GM21526 (cell line): ENCODE measurements around the gene HOXB7.

ENCODE experiments used
- ATAC-seq: cut with Tn5 transposase; IDR thresholded peaks from one replicate; pipeline ENCODE4 v1.9.1; 2021; ENCODE audit warnings: moderate library complexity; ENCODE audit not compliant: unreplicated experiment, low FRiP score

The HOXB7 gene

GRCh38 chr17:48610282-48611211 is at the start of gene HOXB7:
TSS of gene HOXB7 (minus strand) at chr17:48611017. CDS start at chr17:48610918, 99 bp downstream.
- ATAC-seq = no peak

DNA sequence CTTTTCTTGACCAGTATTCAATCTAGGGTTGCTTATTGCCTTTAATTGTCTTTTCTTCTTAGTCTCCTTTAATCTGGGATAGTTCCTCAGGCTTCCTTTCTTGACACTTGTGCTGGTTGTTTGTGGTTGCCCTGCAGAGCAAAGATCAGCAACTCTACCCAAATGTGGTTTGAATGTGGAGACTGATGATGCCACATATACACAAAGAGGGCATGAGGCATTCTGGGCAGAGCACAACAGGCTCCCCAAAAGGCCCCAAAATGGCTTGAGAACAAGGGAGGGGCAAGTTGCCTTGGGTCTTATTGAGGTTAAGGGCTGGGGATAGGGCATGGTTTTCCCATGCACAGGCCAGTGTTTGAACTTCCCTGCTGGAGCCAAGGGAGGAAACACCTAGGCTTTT is 45.1 kb upstream of the HOXB7 start:
- no peak for ATAC-seq

DNA sequence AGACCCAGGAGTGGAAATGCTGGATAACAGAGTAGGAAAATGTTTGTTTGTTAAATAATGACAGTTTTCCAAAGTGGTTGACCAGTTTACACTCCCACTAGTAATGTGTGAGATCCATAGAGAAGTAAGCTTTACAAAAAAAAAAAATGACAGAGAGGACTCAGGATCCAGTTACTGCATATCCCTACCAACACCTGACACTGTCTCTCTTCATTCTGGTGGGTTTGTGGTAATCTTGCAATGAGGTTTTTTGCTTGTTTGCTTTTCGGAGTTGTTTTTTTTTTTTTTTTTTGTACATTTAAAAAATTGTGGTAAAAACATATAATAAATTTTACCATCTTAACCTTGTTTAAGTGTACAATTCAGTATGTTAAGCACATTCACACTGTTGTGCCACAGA is 38.9 kb upstream of the HOXB7 start:
- ATAC-seq = no peak

GRCh38 chr17:48647963-48648245 is 37.1 kb upstream of the HOXB7 start:
- ATAC-seq = no peak

- ATAC-seq = no peak
Measured at GRCh38 chr17:48647103-48647962, 36.5 kb upstream of the HOXB7 start.

DNA sequence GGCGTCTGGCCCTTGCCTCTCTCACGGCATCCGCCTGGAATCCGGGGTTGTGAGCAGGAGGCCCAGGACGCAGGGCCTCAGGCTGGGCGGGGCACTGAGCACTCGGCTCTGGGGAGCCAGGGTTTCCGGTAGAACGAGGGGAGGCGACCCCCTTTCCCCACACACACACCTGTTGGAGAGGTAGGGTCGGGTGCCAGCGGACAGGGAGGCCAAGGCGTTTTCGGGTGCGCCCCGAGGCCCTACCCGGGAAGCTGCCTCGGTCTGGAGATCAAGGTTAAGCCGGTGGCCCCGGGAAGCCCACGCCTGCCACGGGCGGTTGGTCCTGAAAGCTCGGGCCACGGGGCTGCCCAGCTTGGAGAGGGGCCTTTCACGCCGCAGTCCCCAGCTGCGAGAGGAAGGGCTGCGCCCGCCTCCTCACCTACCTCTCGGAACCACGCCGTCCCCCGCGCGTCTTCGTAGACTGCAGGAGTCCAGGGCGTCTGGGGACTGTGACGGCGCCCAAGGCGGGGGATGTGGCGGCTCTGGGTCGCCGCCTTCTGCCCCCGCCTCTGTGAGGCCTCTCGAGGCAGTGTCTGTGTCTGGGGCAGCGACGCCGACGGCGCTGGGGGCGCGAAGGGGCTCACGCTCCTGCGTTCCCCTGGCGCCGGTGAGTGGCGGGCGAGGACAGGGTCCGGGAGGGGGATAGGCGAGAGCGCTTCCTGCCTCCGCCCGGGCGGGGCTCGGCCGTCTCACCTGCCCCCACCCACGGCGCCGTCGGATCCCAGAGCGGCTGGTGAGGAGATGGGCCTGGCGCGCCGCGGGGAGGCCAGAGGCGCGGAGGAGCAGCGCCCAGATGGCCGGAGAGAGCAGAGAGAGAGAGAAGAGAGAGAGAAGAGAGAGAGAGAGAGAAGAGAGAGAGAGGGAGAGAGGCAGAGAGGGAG is 35.6 kb upstream of the HOXB7 start:
- no peak for ATAC-seq

- no peak for ATAC-seq
Measured at GRCh38 chr17:48645639-48646182, 34.9 kb upstream of the HOXB7 start.

GRCh38 chr17:48644910-48645557 is 34.2 kb upstream of the HOXB7 start:
- ATAC-seq = no peak

DNA sequence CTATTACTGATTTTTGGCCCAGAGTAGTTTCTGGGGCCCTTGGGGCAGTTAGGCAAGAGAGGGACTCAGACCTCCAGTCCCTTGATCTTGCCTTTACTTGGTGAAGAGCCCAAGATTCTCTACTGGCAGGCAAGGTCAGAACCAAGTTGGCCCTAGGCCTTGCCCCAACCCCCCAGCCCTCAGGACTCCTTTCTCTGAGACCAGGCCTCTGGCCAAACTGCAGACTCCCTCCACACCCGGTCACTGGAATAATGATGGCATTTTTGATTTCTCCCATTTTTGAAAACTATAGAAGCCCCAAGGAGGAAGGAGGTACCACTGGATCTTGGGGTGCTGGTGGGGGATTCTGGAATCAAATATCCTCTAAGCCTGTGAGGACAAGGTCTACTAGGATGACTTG is 33.3 kb upstream of the HOXB7 start:
- ATAC-seq = no peak

- no peak for ATAC-seq
Measured at GRCh38 chr17:48643697-48644012, 32.8 kb upstream of the HOXB7 start.

DNA sequence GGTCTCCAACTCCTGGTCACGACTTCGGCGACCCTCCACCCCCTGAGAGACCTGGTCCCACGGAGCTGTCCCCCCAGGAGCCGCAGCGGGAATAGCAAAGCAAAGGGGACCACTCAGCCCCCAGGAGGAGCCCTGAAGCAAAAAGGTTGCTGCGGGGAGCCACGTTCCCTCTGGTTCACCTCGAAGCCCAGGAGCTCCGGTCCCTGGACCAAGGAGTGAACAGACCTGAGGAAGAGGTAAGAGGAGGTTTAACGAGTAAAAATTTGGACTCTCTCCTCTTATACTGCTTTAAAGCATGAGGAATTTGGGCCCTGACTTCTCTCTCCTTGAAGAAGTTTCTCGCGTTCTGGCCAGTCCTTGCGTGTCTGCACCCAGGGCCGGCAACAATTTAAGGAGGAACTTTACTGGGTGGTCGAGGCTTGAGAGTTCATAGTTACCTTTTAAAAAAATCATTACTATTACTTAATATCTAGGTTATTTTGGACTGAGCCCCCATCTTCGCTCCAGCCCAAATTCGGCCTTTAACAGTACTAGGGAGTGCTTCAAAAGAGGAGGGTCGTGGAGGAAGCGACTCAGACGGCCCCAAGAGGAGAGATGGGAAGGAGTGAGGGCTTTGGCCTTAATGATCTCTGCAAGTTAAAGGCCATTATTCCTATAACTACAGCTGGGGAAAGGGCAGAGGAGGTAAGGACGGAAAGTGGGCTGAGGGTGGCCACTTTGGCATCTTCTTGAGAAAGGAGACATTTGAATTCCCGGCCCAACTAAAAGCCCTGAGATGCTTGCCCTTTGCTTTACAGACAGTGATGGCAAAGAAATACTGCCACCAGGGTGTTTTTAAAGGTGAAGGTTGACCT is 32.3 kb upstream of the HOXB7 start:
- no peak for ATAC-seq

DNA sequence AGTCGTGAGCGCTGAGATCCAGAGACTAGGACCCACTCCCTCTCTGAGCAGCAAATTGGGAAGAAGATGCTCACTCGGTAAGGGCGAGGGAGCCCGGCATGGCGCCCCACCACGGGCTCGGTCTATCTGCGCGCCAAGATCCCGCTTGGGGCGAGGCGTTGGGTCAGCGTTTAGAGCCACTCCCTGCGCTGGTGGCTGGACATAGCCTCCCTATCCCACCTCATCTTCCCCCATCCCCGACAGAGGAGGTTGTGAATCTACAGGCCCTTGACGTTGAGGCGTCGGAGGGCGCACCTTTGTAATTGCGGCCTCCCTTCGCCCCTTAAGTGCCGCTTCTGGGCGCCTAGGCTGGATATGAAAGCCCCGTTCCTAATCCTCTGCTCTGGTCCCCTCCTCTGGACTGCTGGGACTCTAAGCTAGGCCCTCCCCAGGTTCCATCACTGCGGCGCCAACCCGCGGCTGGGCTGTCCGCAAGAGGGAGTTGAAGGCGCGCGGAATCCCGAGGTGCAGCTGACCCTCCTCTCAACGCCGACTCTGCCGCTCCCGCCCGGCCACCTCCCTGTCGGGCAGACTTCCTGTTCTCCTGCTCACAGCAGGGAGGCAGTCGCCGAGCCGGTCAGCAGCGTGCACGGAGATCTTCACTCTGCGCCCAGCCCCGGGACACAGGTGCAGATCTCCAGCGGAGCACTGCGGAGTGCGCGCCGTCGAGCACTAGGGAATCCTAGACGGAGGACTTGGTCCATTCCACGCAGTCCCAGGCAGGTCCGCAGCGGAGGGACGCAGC is 31.4 kb upstream of the HOXB7 start:
- no peak for ATAC-seq

- ATAC-seq = no peak
Measured at GRCh38 chr17:48641541-48642058, 30.8 kb upstream of the HOXB7 start.

GRCh38 chr17:48640858-48641180 is 30.0 kb upstream of the HOXB7 start:
- ATAC-seq = no peak

GRCh38 chr17:48639982-48640857 is 29.4 kb upstream of the HOXB7 start:
- no peak for ATAC-seq

- no peak for ATAC-seq
Measured at GRCh38 chr17:48639136-48639535, 28.3 kb upstream of the HOXB7 start.
